Mammary epithelial cell (primary cell): ENCODE results near the gene SMAD6.

Source experiments
- EZH2 ChIP-seq: IDR thresholded peaks from 2 replicates; pipeline ENCODE4 v1.6.1; 2012; ENCODE audit warnings: low read length, inconsistent platforms, borderline replicate concordance
- TF ChIP-seq, protein P1 (sequence below), 2 donors: IDR thresholded peaks in 1 of 2; conservative IDR thresholded peaks in 1 of 2; 2 replicates each; pipeline ENCODE4 v1.5.1; 2011 to 2012; ENCODE audit warnings: inconsistent platforms in 2 of 2, low read length in 2 of 2, mild to moderate bottlenecking in 2 of 2, control low read depth in 1 of 2, low read depth in 1 of 2; ENCODE audit not compliant: insufficient read depth in 1 of 2; ENCODE audit errors: extremely low read depth in 1 of 2

DNA sequence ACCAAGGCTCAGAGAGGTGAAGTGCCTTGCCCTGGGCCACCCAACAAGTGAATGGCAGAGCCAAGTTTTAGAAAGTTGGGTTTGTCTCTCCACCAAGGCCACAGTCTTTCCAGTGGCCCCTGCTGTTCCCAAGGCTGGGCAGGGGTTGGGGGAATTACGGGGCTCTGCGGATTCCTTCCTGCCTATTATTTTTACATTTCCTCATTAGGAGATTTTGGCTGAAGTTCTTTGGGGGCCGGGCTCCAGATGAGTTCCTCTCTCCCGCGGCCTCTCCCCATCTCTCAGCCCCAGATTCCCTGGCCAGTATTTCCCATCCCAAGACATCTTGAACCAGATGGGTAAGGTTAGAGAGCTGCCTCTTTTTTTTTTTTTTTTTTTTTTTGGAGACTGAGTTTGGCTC lies 44.0 kb upstream of the SMAD6 start:
- no peak for TF ChIP-seq EZH2
- TF ChIP-seq, protein P1, sequence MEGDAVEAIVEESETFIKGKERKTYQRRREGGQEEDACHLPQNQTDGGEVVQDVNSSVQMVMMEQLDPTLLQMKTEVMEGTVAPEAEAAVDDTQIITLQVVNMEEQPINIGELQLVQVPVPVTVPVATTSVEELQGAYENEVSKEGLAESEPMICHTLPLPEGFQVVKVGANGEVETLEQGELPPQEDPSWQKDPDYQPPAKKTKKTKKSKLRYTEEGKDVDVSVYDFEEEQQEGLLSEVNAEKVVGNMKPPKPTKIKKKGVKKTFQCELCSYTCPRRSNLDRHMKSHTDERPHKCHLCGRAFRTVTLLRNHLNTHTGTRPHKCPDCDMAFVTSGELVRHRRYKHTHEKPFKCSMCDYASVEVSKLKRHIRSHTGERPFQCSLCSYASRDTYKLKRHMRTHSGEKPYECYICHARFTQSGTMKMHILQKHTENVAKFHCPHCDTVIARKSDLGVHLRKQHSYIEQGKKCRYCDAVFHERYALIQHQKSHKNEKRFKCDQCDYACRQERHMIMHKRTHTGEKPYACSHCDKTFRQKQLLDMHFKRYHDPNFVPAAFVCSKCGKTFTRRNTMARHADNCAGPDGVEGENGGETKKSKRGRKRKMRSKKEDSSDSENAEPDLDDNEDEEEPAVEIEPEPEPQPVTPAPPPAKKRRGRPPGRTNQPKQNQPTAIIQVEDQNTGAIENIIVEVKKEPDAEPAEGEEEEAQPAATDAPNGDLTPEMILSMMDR (conservative IDR thresholded peaks at IDR 0.05 in 1 of 2, IDR thresholded peaks at IDR 0.05 in 1 of 2; ENCODE audit: extremely low read depth in 1 of 2, insufficient read depth in 1 of 2, low read depth in 1 of 2, low read length in 2 of 2): no peak
